KG1 (cell line): ENCODE results near the gene TRAIP.
"Not testable (repeated sequence)": the region's sequence is repeated elsewhere in the genome, so short reads cannot be mapped to it uniquely, and the experiment has no call there.

Source experiments
- DNase-seq: peaks from one replicate; lab custom pipeline; 2025; lab: John Stamatoyannopoulos, UW

TRAIP gene

GRCh38 chr3:49791571-49791970 is 64.8 kb downstream of the TRAIP start:
- DNase-seq, result no peak

GRCh38 chr3:49790626-49791411 is 65.5 kb downstream of the TRAIP start:
- DNase-seq, result no peak

GRCh38 chr3:49788056-49788455 is 68.3 kb downstream of the TRAIP start:
- no peak for DNase-seq

- DNase-seq, result no peak
Observed at GRCh38 chr3:49787536-49787935, 68.8 kb downstream of the TRAIP start.

- DNase-seq, result no peak
Observed at GRCh38 chr3:49787182-49787464, 69.2 kb downstream of the TRAIP start.

- DNase-seq, result peak; percentile 99
Observed at GRCh38 chr3:49786357-49787181, 69.8 kb downstream of the TRAIP start, which contains the start of gene IP6K1. Gene IP6K1 (minus strand): TSS chr3:49786542. CDS start chr3:49748040, 38,502 bp downstream.

GRCh38 chr3:49785565-49786356 is 70.6 kb downstream of the TRAIP start:
- DNase-seq, result peak; percentile 72

- DNase-seq, result not testable (repeated sequence)
Observed at GRCh38 chr3:49782277-49782676, 74.1 kb downstream of the TRAIP start.

GRCh38 chr3:49781415-49782199 is 74.8 kb downstream of the TRAIP start:
- DNase-seq, result no peak

- not testable (repeated sequence) for DNase-seq
Observed at GRCh38 chr3:49780975-49781365, 75.4 kb downstream of the TRAIP start.

GRCh38 chr3:49780080-49780974 is 76.0 kb downstream of the TRAIP start:
- DNase-seq, result no peak

GRCh38 chr3:49779358-49780079 is 76.8 kb downstream of the TRAIP start:
- no peak for DNase-seq
